GM23338 (cell line): ENCODE results near the gene NDRG2. TPM values are rescaled to one million over a fixed set of nuclear protein-coding genes. Genes with fewer than 3 reads are reported as not detected.

ENCODE experiments used
- ATAC-seq: fragments of 200-7000 bp; cut with Tn5 transposase; 3 replicates; pipeline ENCODE4 v1.9.1; 2020
- DNase-seq: peaks from one replicate; pipeline ENCODE4 v3.0.0-alpha.2; 2015; ENCODE audit warnings: low spot score
- H2AFZ ChIP-seq: fragments of 200-600 bp; sonication (generic); 2 replicates; pipeline ENCODE4 v1.8.0; 2016; ENCODE audit warnings: antibody characterized with exemption, mild to moderate bottlenecking, moderate library complexity
- H3F3A ChIP-seq: fragments of 200-600 bp; sonication (generic); replicated peaks from 2 replicates; pipeline ENCODE4 v1.8.0; 2017; ENCODE audit warnings: antibody characterized with exemption, mixed run types, low read depth
- H3K27ac ChIP-seq: fragments of 200-600 bp; sonication (generic); 2 replicates; pipeline ENCODE4 v1.6.1; 2016; ENCODE audit warnings: low read depth
- H3K27me3 ChIP-seq: fragments of 200-600 bp; sonication (generic); 2 replicates; pipeline ENCODE4 v1.8.0; 2016; ENCODE audit warnings: mild to moderate bottlenecking, mixed run types, moderate library complexity; ENCODE audit not compliant: insufficient read depth
- H3K36me3 ChIP-seq: fragments of 200-600 bp; sonication (generic); 2 replicates; pipeline ENCODE4 v1.8.0; 2016; ENCODE audit warnings: mild to moderate bottlenecking; ENCODE audit not compliant: insufficient read depth
- H3K4me1 ChIP-seq: fragments of 200-600 bp; sonication (generic); 2 replicates; pipeline ENCODE4 v1.8.0; 2016; ENCODE audit warnings: mild to moderate bottlenecking, moderate library complexity; ENCODE audit not compliant: insufficient read depth
- H3K4me2 ChIP-seq: fragments of 200-600 bp; sonication (generic); 2 replicates; pipeline ENCODE4 v1.7.1; 2017; ENCODE audit warnings: mixed run types
- H3K4me3 ChIP-seq: fragments of 200-600 bp; sonication (generic); 2 replicates; pipeline ENCODE4 v1.6.1; 2016; ENCODE audit warnings: mixed run types
- H3K79me2 ChIP-seq: fragments of 200-600 bp; sonication (generic); replicated peaks from 2 replicates; pipeline ENCODE4 v1.8.0; 2017; ENCODE audit warnings: mild to moderate bottlenecking; ENCODE audit not compliant: insufficient read depth
- H3K9me2 ChIP-seq: fragments of 200-600 bp; sonication (generic); 2 replicates; pipeline ENCODE4 v1.8.0; 2017; ENCODE audit not compliant: insufficient read depth
- H4K20me1 ChIP-seq: fragments of 200-600 bp; sonication (generic); replicated peaks from 2 replicates; pipeline ENCODE4 v1.8.0; 2017; ENCODE audit warnings: mild to moderate bottlenecking; ENCODE audit not compliant: insufficient read depth
- H3K27ac Mint-ChIP-seq: 2 replicates; pipeline ENCODE4 v1.8.0; 2020; ENCODE audit warnings: inconsistent platforms, mild to moderate bottlenecking, moderate library complexity, mixed read lengths
- H3K27me3 Mint-ChIP-seq: 3 replicates; pipeline ENCODE4 v1.8.0; 2022; ENCODE audit warnings: low read depth, mild to moderate bottlenecking, moderate library complexity, mixed read lengths, inconsistent platforms; ENCODE audit not compliant: insufficient read depth, poor library complexity
- H3K36me3 Mint-ChIP-seq: 3 replicates; pipeline ENCODE4 v1.8.0; 2021; ENCODE audit warnings: low read depth, mild to moderate bottlenecking, inconsistent platforms, moderate library complexity, mixed read lengths
- H3K4me1 Mint-ChIP-seq: 3 replicates; pipeline ENCODE4 v1.8.0; 2020; ENCODE audit warnings: mild to moderate bottlenecking, inconsistent platforms, mixed read lengths
- H3K4me3 Mint-ChIP-seq: 3 replicates; pipeline ENCODE4 v1.8.0; 2021; ENCODE audit warnings: moderate library complexity, mild to moderate bottlenecking, inconsistent platforms, mixed read lengths
- H3K9me3 Mint-ChIP-seq: 3 replicates; pipeline ENCODE4 v1.8.0; 2020; ENCODE audit warnings: moderate library complexity, mild to moderate bottlenecking, inconsistent platforms, mixed read lengths
- CREB1 ChIP-seq: fragments of 250-450 bp; sonication (Bioruptor Pico); IDR thresholded peaks from 2 replicates; pipeline ENCODE4 v1.5.0; 2020; ENCODE audit warnings: low read depth, mild to moderate bottlenecking, moderate library complexity
- NANOG ChIP-seq: IDR thresholded peaks from 2 replicates; pipeline ENCODE4 v1.6.1; 2016; ENCODE audit warnings: antibody characterized with exemption, borderline replicate concordance
- POLR2AphosphoS5 ChIP-seq: IDR thresholded peaks from 2 replicates; pipeline ENCODE4 v1.6.1; 2016; ENCODE audit warnings: antibody characterized with exemption, low read depth
- polyA plus RNA-seq: library from polyadenylated mRNA; unstranded; fragments of >200 nt; fragmentation: Nextera tagmentation; extraction: Ambion mirVana; gene quantifications from 2 replicates; pipeline ENCODE4 v1.2.1, GENCODE V29; 2016
- total RNA-seq: library from RNA; depleted of rRNA; stranded (reverse); fragments of >200 nt; shearing (Covaris generic); gene quantifications from 2 replicates; pipeline ENCODE4 v1.2.3, GENCODE V29; 2014
- TF ChIP-seq, protein P1 (sequence below): IDR thresholded peaks from one replicate; pipeline ENCODE4 v1.6.1; 2018; ENCODE audit warnings: antibody characterized with exemption; ENCODE audit not compliant: unreplicated experiment
- TF ChIP-seq, protein P2 (sequence below): IDR thresholded peaks from 2 replicates; pipeline ENCODE4 v1.6.1; 2016; ENCODE audit warnings: antibody characterized with exemption

Gene NDRG2
- total and polyA plus RNA-seq, 2 experiments from 2014 or later = 8.8 to 20.6 TPM

DNA sequence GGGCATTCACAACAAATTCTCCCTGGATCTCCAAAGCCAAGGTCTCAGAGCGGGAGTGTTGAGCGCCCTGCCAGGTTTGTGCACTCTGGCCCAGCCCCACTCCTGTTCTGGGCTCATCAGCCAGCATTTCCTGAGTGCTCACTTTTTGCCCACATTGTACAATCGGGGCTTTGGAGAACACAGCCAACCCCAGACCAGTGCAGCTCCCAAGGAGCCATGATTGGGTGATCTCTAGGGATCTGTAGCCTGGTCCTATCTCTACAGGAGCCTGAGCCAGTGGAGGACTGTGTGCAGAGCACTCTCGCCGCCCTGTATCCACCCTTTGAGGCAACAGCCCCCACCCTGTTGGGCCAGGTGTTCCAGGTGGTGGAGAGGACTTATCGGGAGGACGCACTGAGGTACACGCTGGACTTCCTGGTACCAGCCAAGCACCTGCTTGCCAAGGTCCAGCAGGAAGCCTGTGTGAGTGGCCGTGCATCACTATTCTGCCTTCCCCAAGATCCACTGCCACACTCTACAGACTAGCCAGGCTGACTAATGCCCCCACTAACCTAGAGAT, 48.0 kb upstream of the NDRG2 start (continued):
- TF ChIP-seq, protein P1, sequence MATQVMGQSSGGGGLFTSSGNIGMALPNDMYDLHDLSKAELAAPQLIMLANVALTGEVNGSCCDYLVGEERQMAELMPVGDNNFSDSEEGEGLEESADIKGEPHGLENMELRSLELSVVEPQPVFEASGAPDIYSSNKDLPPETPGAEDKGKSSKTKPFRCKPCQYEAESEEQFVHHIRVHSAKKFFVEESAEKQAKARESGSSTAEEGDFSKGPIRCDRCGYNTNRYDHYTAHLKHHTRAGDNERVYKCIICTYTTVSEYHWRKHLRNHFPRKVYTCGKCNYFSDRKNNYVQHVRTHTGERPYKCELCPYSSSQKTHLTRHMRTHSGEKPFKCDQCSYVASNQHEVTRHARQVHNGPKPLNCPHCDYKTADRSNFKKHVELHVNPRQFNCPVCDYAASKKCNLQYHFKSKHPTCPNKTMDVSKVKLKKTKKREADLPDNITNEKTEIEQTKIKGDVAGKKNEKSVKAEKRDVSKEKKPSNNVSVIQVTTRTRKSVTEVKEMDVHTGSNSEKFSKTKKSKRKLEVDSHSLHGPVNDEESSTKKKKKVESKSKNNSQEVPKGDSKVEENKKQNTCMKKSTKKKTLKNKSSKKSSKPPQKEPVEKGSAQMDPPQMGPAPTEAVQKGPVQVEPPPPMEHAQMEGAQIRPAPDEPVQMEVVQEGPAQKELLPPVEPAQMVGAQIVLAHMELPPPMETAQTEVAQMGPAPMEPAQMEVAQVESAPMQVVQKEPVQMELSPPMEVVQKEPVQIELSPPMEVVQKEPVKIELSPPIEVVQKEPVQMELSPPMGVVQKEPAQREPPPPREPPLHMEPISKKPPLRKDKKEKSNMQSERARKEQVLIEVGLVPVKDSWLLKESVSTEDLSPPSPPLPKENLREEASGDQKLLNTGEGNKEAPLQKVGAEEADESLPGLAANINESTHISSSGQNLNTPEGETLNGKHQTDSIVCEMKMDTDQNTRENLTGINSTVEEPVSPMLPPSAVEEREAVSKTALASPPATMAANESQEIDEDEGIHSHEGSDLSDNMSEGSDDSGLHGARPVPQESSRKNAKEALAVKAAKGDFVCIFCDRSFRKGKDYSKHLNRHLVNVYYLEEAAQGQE = no peak
- TF ChIP-seq, protein P2, sequence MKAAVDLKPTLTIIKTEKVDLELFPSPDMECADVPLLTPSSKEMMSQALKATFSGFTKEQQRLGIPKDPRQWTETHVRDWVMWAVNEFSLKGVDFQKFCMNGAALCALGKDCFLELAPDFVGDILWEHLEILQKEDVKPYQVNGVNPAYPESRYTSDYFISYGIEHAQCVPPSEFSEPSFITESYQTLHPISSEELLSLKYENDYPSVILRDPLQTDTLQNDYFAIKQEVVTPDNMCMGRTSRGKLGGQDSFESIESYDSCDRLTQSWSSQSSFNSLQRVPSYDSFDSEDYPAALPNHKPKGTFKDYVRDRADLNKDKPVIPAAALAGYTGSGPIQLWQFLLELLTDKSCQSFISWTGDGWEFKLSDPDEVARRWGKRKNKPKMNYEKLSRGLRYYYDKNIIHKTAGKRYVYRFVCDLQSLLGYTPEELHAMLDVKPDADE = no peak

DNA sequence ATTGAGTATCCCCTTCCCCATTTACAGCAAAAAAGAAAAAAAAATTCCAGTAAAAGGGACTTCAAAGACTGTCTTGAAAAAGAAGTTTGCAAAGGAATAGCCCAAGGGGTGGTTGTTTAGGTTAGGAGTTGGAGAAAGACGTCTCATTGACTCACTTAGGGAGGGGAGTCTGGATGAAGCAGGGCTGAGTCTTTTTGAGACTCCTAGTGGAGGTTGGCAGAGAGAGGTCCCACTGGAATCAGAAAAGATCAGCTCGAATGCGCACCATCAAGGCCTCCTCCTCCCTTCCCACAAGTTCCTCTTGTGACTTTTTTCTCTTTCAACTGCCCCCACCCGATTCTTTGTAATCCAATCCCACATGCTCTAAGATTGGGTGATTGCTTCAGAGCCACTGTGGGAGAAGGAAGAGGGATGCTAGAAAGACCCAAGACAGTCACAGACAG, 47.2 kb upstream of the NDRG2 start:
- Mint-ChIP-seq H3K36me3 (peaks cover 45% of the 10 kb centered on the region), H3K27me3 (peaks cover 20% of the 10 kb centered on the region), H3K4me1 (peaks cover 32% of the 10 kb centered on the region), H3K9me3 (no peaks in the 10 kb centered on the region; the same call in 1 of the 3 replicates), H3K4me3 (peak overlapping the region; percentile 97), H3K27ac (peak overlapping the region; percentile 96)
- Histone ChIP-seq H3K9me2 (no peaks in the 10 kb centered on the region), H3K4me3 (peak overlapping the region; percentile 95), H3F3A (peaks cover 17% of the 10 kb centered on the region), H3K4me1 (peaks cover 13% of the 10 kb centered on the region), H3K36me3 (peaks cover 6% of the 10 kb centered on the region; the same call in 1 of the 2 replicates), H3K79me2 (peaks cover 6% of the 10 kb centered on the region), H3K27ac (peak overlapping the region; percentile 92; the same call in 1 of the 2 replicates), H4K20me1 (peaks cover 3% of the 10 kb centered on the region; the same call in 1 of the 2 replicates), H3K4me2 (peak overlapping the region; percentile 98), H2AFZ (peak overlapping the region; percentile 91), H3K27me3 (peaks cover 21% of the 10 kb centered on the region)
- TF ChIP-seq, protein P2 = no peak
- no peak for TF ChIP-seq NANOG
- DNase-seq (peak; percentile 30), ATAC-seq (no peak)

DNA sequence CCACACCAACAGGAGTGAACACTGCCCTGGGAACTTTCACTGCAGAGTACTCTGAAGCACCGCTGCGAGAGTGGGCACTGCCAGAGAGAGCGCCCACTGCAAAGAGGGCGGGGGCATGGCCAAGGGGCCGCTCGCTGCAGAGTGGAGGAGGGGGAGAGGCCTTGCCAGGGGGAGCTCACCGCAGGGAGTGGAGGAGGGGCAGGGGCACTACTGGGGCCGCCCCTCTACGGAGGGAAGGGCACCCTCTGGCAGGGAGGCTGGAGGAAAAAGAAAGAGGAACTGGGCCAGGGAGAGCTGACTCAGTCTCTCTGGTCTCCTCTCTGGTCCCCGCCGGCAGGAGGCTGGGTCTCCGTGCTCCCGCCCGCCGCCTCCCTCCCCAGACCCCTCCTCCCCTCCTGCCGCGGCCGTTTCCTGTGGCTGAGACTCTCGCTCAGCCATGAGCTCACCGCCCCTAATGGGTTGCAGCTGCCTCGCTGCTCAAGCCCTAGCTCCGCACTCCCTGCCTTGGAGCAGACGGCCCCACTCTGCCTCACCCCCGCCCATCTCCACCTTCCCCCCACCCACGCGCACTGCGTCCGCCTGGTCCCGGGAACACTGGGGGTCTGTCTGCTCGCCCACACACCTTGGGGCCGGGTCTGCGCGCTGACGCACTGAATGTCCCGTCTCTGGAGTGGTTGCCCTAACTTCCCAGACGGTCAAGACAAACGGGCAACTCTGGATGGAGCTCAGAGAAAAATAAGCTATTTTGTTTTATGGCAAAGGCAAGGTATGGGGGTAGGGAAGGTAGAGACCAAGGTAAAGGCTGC, 46.6 kb upstream of the NDRG2 start:
- peaks cover 4% of the 10 kb centered on the region; the same call in 1 of the 2 replicates for H3K36me3 ChIP-seq
- peak; percentile 55; the same call in 1 of the 2 replicates for TF ChIP-seq POLR2AphosphoS5
- TF ChIP-seq CREB1 (CRISPR knock-in tag) = no peak
- TF ChIP-seq, protein P2 = peak; percentile 40; the same call in 1 of the 2 replicates
- peaks cover 39% of the 10 kb centered on the region for H3K36me3 Mint-ChIP-seq
- H3K4me3 ChIP-seq = peak overlapping the region; percentile 95
- ATAC-seq (peak; percentile 47), DNase-seq (peak; percentile 94)
- peak overlapping the region; percentile 96 for H3K27ac Mint-ChIP-seq
- peaks cover 23% of the 10 kb centered on the region for H3K27me3 Mint-ChIP-seq
- H3K4me2 ChIP-seq = peak overlapping the region; percentile 98
- peak overlapping the region; percentile 91 for H2AFZ ChIP-seq
- peaks cover 3% of the 10 kb centered on the region; the same call in 1 of the 2 replicates for H4K20me1 ChIP-seq
- no peaks in the 10 kb centered on the region for H3K9me2 ChIP-seq
- peaks cover 6% of the 10 kb centered on the region for H3K79me2 ChIP-seq
- H3K4me3 Mint-ChIP-seq = peak overlapping the region; percentile 97
- peaks cover 17% of the 10 kb centered on the region for H3F3A ChIP-seq
- peak overlapping the region; percentile 92 for H3K27ac ChIP-seq
- no peaks in the 10 kb centered on the region; the same call in 1 of the 3 replicates for H3K9me3 Mint-ChIP-seq
- peaks cover 35% of the 10 kb centered on the region for H3K4me1 Mint-ChIP-seq
- peaks cover 13% of the 10 kb centered on the region for H3K4me1 ChIP-seq
- peaks cover 27% of the 10 kb centered on the region for H3K27me3 ChIP-seq
